Putamen (tissue), 1 donor: ENCODE measurements around the gene MCTP1.

Experiments used
- DNase-seq: peaks from one replicate; pipeline ENCODE4 v3.0.0-alpha.2; 2016; ENCODE audit warnings: low spot score

The MCTP1 gene

DNA sequence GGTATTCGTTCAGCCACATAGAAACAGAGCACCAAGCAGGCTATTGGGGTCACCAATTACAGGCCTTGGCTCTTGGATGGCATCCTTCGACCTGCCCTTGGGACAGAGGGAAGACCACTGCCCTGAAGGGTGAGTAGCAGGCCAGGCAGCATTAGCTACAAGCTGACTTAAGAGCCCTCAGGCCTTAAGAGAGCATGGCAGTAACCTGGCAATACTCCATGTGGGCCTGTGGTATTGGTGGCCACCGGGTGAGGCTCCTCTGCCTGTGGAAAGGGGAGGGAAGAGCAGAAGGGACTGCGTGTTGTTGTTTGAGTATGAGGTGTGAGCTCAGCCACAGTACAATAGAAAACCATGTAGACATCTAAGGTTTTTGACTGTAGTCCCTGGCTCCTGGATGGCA, 170.6 kb downstream of the MCTP1 start:
- no peak for DNase-seq

DNA sequence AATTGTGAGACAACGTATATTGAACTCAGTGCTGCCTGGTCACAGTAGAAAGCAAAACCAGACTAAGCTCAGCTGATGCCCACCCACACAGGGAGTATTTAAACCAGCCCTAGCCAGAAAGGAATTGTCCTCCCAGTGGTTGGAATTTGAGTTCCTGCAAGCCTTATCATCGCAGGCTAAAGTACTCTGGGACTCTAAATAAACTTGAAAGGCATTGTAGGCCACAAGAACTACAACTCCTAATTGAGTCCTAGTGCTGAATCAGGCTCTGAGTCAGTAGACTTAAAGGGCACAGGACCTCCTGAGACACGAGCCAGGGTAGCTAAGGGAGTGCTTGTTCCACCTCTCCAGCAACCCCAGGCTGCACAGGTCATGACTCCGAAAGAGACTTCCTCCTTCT, 171.4 kb downstream of the MCTP1 start:
- DNase-seq, result no peak

DNA sequence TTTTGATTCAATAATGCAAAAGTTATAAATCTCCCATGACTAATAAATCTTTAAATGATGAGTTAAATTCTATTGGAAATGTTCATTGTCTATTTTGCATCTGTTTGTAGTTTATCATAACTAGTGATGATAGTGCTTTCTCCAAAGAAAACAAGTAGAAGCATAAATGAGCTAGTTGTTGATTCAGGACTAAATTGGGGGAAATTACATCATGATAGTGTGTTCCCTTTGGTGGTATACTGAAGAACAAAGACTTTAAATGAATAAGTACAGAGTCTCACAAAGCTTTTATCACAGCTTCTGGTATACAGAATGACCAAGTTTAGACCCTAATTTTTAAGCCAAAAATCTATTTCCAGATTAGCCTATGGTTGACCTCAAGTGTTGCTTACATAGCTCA, 173.8 kb downstream of the MCTP1 start:
- DNase-seq, result no peak

DNA sequence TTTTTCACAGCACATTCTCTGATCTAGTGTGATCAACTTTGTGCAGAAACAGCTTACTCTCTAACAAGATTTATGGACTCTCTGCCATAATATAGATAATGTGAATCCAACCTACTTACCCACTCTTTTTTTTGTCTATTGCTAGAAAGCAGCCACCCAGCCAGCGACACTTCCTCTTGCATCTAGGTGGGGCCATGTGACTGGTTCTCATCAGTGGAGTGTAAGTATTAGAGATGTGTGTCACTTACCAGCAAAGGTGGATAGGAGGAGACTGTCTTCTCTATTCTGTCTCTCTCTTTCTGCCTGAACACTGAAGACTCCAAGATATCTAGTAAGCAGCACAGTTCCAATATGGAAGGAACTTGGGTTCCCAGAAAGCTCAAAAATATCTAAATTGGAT, 174.8 kb downstream of the MCTP1 start:
- no peak for DNase-seq

DNA sequence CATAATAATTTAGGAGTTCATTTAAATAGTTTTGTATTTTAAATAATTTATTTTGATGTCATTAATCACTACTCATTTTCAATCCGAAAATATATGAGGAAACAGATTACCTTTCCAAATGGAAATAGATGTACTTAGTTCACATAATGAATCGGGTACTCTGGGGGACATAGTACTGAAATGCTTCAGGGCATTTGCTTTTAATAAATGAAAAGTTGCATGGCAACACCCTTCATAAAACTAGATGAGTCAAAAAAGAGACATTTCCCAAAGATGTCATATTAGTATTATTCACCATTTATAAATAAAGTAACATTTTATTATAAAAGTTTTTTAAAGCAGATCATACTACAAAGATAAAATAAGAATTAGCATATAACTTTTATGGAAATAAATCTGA, 177.8 kb downstream of the MCTP1 start:
- no peak for DNase-seq

DNA sequence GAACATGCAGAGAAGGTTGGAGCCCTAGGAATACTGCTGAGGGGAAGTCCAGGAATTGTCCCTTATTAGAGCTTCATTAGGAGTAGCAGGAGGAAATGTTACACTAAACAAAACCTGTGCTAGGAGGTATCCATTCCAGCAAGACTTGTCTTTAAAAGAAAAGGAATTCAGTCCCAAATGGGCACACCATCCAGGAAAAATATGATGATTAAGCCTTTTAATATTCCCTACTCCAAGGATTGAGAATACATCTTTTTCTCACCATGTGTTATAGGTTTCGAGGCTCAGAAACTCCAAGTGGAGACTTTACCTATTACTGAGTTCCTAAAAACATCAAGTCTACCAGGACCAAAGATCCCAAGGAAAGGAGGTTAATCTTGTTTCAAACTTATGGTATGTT, 179.3 kb downstream of the MCTP1 start:
- DNase-seq, result no peak

DNA sequence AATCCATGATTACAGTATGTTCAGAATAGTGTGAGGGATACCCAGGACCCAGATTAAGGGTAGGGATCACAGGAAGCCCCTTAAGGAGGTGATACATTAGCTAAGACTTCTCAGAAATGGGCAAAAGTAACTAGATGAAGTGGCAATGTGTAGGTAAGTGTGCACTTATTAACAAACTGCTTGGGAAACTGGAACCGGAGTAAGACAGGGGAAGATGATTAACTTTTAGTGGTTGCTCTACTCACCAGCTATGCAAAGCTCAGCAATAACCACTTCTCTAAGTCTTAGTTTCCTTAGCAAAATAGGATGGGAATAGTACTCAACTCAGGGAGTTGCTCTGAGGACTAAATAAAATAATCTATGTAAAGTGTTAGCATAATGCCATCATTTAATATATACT, 182.2 kb downstream of the MCTP1 start:
- DNase-seq, result no peak

DNA sequence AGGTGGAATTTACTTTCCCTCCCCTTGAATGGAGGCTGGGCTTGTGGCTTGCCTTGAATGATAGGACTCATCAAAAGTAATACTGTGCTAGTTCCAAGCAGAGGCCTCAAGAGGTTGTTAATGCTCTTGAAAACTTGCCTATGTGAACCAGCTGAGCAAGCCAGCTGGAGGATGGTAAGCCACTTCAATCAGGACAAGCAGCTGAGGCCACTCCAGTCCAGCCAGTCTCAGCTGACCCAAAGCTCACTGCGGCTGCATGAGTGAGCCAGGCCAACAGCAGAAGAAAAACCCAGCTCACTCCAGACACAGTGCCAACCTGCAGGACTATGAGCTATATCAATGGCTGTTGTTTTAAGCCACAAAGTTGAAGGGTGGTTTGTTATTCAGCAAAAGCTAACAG, 182.8 kb downstream of the MCTP1 start:
- no peak for DNase-seq

DNA sequence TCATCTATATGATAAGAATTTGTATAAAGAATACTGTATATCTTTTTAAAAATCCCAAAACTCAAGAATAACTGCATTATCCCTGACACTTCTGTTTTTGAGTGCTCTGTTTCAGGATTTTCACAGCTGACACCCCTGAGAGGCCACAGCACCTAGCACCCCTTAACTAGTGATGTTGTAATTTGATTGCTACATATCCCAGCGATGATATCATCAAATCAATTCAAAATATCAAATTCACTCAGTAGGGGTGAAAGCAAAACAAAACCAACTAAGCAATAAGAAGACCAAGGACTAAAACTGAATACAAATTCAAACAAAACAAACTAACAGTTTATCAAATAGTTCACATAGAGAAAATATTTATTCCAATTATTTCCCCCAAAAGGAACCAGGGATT, 184.3 kb downstream of the MCTP1 start:
- no peak for DNase-seq

DNA sequence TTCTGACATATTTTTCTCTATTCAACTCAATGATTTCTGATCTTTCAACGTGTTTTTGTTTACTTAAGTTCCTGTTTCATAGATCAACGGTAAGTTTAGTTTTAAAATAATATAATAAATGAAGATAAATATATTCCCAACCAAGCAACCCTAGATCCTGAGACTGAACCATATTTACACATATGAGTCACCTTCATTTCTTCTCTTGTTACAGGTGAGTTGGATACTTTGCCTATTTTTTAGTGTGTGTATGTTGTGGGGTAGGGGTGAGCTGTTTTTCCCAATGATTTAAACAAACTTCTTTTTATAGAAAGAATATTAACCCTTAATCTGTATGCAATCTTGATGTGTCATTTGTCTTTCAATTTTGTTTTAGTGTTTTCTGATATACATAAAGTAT, 186.9 kb downstream of the MCTP1 start:
- no peak for DNase-seq

DNA sequence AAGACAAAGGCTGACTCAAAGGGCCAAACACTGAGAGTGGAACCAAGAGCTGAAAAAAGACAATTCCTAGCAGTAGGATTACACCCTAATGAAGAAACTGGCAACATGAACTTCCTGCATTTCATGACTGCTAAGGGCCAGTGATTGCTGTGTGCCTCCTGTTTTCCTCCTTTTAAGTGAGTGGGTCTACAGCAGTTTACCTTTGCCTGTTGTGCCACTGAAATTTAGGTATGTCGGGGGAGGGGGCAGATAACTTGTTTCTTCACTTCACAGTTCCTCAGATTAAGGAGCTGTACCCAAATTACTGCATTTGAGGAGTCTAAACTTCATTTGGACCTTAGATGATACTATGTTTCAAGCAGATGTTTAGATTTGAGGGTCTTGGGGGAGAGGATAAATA, 191.7 kb downstream of the MCTP1 start:
- DNase-seq, result no peak

DNA sequence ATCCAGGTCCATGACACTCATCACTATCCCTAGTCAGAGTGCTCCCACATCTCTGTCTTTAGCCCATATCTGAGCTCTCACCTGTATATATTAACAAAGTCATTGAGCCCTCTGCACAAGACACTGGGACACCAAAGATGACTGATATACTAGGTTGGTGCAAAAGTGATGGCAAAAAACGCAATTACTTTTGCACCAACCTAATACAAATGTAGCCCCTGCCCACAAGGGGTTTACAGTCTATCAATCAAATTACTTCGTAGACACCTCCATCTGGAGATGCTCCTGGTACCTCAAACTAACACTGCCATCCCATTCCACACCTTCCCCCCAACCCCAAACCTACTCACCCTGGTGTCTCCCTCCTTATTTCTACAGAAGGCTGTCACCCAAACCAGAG, 194.1 kb downstream of the MCTP1 start:
- DNase-seq, result no peak

DNA sequence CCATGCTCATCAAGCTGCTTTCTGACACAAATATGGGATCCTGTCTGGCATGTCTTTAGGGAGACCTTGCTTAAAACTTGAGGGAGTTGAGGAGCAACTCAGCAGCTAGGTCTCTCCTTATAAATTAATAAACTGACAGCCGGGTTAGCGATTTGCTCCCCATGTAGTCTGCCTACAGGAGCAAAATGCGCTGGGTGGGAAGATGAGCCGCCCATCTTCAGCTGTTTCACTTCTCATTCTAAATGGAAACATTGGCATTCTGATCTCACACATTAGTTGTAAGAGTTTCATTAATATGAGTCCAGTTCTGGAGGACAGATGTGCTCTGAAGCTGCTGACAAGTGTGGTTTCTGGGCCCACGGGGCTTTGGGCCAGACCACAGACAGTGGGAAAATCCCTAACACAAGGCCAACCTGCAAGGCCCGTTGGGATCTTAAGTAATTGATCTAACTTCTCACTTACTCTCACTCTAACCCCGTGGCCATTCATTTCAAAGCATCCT, 197.0 kb downstream of the MCTP1 start:
- no peak for DNase-seq

DNA sequence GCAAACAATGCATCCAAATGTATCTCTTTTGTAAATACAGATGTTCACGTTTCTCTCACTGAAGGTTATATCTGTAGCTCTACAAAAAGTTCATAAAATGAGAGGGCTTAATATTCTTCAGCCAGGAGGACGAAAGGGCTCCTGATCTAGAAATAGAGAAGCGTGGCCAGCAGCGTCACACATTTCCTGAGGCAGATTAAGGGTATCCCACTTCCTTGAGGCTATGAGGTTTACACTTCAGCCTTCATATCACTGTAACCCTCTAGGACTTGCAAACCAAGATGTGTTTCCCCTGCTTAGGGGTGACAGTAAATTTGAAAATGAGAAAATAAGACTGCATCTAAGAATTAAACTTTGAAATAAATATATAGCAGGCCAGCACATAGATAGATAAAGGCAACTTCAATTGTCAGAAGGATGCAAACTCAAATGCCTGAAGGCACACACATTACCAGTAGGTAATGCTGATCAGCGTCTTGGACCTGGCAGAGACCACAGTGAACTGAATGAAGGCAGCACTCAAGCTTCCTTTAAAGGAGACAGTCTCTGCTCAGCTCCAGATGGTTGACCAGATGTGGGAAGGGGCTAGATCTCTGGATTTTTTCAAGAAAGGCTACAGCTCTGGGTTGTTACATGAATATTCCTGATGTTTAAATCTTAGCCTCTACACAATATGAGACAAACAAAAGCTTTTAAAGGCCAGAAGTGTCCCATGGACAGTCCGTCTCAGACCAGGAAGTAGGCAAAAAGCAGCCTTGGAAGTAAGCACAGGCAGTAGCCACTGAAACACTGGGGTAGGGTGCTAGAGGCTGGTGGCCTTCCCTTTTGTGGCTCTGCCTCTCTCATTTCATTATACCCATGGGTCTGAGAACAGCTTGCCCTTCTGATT, 197.7 kb downstream of the MCTP1 start:
- DNase-seq, result no peak

DNA sequence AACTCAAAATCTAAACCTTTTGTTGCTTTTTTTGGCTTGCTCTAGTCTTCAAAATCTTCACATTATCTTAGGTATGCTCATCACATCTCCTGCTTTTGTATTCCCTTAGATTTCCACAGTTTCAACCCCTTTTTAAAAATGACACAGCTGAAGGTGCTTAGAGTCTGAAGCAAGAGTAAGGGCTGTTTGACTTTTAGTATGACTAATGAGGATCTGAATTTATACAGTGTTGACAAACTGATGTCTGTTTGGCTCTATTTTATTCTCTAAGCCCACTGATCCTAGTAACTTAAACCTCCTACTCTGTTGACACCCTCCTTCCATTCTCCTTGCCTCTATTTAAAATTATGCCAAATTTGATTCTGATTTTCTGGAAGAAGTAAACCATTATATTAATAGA, 200.1 kb downstream of the MCTP1 start:
- no peak for DNase-seq

DNA sequence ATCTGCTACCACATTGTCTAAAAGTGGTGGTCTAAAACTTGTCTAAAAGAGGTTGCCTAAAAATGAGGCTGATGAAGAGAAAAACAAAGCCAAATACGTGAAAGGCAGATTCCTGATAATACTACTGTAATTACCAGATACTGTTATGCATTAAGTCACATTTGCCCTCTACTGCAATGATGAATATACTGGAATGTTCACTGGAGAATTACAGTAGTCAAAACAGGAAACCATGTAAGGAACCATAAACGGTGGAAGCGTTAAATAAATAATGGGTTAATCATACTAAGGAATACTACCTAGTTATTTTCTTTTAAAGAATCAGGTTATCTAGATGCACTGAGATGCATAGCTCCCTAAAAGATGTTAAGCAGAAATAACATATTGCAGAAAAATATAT, 201.3 kb downstream of the MCTP1 start:
- DNase-seq, result no peak

DNA sequence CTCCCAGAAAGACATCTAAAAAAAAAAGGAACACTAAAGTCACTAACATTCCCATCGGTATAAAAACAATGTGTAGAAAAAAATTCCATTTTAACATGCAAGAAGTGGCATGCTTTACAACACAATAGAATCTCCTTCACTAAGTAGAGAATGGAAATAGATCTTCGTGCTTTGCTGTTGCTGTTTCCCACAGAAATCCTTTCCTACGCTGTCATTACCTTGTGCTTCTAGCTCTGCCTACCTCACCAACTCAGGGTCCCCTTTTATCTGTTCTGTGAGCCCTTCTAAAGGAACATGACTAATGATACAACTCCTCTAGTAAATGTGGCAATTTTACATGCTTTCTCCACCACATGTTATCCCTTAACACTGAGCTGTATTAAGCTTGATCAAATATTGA, 202.9 kb downstream of the MCTP1 start:
- DNase-seq, result no peak

DNA sequence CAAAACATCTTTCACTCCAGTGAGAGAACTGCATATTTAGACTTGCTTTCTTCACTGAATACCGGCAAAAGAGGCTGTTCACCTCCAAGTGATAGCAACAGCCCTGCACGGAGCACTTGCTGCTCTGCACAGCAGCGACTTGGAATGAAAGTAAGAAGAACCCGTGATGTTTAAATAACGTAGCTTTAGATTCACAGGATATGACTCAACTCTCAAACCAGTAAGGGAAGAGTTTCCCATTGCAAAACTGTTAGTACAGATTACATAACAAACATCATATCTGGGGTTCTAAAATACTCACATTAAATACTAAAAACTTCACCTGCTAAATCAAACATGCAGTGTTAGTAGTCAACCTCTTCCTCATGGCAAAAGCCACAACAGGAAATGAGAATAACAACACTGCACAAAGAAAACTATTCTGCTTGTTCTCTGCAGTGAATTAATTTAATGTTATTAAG, 203.4 kb downstream of the MCTP1 start:
- peak; percentile 70 for DNase-seq

DNA sequence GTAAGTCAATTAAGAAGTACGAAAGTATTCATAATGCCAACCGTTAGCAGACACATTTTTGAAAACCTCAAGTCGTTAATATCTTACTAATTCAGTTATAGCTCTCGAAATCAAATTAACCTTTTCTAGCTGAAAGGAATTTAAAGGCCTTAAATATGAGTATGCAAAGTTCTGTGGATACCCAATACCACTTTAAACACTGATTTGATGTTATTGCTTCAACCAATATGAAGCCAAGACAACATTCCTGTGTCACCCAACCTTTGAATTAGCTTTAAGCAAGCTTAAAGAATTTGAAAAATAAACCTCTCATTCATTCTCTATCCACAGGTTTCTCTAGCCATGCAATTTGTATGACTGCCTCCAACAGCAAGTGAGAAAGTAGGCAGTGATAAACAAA, 204.5 kb downstream of the MCTP1 start:
- DNase-seq, result no peak

DNA sequence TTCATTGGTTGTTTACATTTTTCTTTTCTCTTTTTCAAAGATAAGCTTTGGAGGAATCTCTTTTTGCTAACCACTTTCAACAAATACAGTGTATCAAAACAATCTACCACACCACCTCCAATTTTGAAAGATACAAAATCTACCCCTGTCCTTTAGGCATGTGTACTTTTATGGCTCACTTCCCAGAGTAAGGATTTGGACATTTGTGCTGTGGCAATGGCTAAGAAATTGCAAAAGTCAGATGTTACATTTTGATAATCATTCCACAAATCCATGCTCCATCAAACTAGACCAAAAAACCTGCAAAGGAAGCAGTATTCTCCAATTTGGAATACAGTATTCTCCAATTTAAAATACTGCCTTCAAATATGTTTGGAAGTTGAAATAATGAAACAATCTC, 204.9 kb downstream of the MCTP1 start:
- DNase-seq, result no peak

DNA sequence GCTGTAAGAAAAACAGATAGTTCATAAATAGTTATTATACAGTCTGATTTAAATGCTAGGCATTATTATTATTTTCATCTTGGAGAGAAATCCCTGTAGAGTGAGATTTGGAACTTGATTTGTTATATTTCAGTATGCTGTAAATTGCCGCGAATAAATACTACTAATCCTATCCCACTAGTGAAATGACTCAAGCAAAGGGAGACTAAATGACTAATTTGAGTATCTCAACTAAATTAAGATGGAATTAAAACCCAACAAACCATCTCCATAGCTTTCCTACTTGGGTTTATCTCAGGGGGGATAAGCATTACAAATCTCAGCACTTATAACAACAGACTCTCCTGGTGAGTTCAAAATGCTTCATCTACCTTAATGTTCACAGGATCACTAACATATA, 206.0 kb downstream of the MCTP1 start:
- DNase-seq, result no peak

DNA sequence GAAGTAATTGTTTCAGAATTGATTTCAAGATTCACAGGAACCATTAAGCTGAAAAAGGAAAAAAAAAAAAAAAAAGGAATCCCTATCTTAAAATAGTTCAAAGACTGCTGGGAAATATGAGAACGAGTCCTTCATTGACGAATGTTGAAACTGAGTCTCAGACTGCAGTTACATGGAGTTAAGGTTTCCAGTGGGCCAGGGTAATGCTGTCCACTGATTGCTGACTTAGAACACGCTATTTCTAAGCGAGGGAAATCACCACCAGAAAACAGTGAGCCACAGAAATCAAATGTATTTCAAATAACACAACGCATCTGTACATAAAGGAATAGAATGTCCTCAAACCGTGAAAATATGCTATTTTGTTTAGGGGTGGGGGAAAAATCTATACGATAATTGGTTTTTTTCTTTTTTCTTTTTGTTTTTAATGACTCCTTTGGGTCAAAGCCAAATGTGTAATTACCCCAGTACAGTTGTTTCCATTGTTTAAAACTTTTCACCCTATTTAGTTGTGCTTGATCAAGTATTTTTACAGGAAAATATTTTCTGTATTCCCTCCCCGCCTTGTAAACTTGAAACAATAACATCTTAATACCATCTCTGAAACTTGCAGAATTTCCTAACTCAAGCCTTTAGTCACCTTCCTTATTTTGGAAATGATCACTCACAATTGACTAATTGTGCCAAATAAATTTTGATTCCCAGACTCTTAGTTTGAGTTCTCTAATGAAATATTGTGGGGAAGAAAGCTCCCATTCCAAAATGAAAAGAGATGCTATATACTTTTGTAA, 208.3 kb downstream of the MCTP1 start:
- DNase-seq, result no peak

DNA sequence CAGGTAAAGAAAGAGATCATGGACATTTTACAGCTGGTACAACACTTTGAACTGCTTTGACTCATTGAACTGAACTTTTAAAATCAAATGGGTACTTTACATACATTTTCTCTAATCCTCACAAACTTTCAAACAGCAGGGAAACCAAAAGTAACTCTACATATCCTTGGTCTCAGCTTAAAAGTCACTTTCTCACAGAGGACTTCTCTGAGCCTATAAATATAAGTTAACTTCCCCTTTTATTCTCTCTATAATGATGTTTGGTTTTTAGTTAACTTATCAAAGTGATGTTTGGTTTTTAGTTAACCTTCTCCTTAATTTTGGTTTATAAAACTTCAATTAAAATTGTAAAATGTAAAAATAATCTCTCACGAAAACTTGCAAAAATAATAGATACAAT, 209.8 kb downstream of the MCTP1 start:
- DNase-seq, result no peak
